Activated CD8-positive, alpha-beta T cell treated with anti-CD3 and anti-CD28 coated beads for 36 hours (primary cell): ENCODE data around the gene CNTNAP2. TPM values are rescaled to one million over a fixed set of nuclear protein-coding genes. Genes with fewer than 3 reads are reported as not detected.

Source experiments
- ATAC-seq: fragments of 200-7000 bp; cut with Tn5 transposase; one replicate; pipeline ENCODE4 v1.10.0; 2021; ENCODE audit warnings: mild to moderate bottlenecking, moderate library complexity
- CTCF ChIA-PET: fragments of 350-600 bp; sonication (Branson Sonifier 250); formaldehyde crosslinking; loops from one replicate; lab custom pipeline; 2021; ENCODE audit warnings: antibody characterized with exemption; lab: Charles Lee
- POLR2A ChIA-PET: fragments of 350-600 bp; sonication (Branson Sonifier 250); formaldehyde crosslinking; loops from one replicate; lab custom pipeline; 2021; ENCODE audit warnings: antibody characterized with exemption; lab: Charles Lee
- DNase-seq: peaks from one replicate; pipeline ENCODE4 v3.0.0-alpha.2; 2020
- H3K27ac Mint-ChIP-seq: one replicate; pipeline ENCODE4 v1.8.0; 2021; ENCODE audit warnings: mild to moderate bottlenecking, mixed read lengths
- H3K27me3 Mint-ChIP-seq: one replicate; pipeline ENCODE4 v1.8.0; 2021; ENCODE audit warnings: mixed read lengths
- H3K36me3 Mint-ChIP-seq: one replicate; pipeline ENCODE4 v1.8.0; 2021; ENCODE audit warnings: low read depth, mixed read lengths
- H3K4me1 Mint-ChIP-seq: one replicate; pipeline ENCODE4 v1.8.0; 2021; ENCODE audit warnings: low read depth, mixed read lengths
- H3K4me3 Mint-ChIP-seq: one replicate; pipeline ENCODE4 v1.8.0; 2021; ENCODE audit warnings: mild to moderate bottlenecking, moderate library complexity, mixed read lengths
- H3K9me3 Mint-ChIP-seq: one replicate; pipeline ENCODE4 v1.8.0; 2021; ENCODE audit warnings: mixed read lengths
- CTCF ChIP-seq: fragments of 200-600 bp; IDR thresholded peaks from one replicate; pipeline ENCODE4 v1.8.0; 2022; ENCODE audit warnings: antibody characterized with exemption, mild to moderate bottlenecking
- intact Hi-C: fragments of 100-400 bp; cut with micrococcal nuclease; formaldehyde crosslinking; loops from one replicate; pipeline ENCODE4 v1.10.0; 2022
- total RNA-seq, 2 experiments: library from RNA; stranded (reverse); gene quantifications; one replicate each; pipeline ENCODE4 v1.2.3, GENCODE V29; 2021

The CNTNAP2 gene
- total RNA-seq, 2 experiments from 2014 or later, result not detected

GRCh38 chr7:146961617-146962016 is 845.0 kb downstream of the CNTNAP2 start:
- no peaks in the 10 kb centered on the region for H3K27me3 Mint-ChIP-seq

GRCh38 chr7:146966274-146966673 is 849.7 kb downstream of the CNTNAP2 start:
- DNase-seq (no peak), ATAC-seq (no peak)
- H3K27me3 Mint-ChIP-seq, result no peaks in the 10 kb centered on the region
- H3K4me3 Mint-ChIP-seq, result no peak overlapping the region
- POLR2A ChIA-PET, result no interaction called here
- no peak overlapping the region for H3K27ac Mint-ChIP-seq
- peaks cover 12% of the 10 kb centered on the region for H3K9me3 Mint-ChIP-seq
- no peak for TF ChIP-seq CTCF
- H3K4me1 Mint-ChIP-seq, result no peaks in the 10 kb centered on the region
- H3K36me3 Mint-ChIP-seq, result no peaks in the 10 kb centered on the region
- intact Hi-C loops, result no loop called here
- CTCF ChIA-PET, result no interaction called here

More at GRCh38 chr7:146961617-146962016, 845.0 kb downstream of the CNTNAP2 start:
- no peak for TF ChIP-seq CTCF
- Mint-ChIP-seq H3K36me3 (no peaks in the 10 kb centered on the region), H3K27ac (no peak overlapping the region), H3K4me3 (no peak overlapping the region), H3K4me1 (no peaks in the 10 kb centered on the region), H3K9me3 (peaks cover 10% of the 10 kb centered on the region)
- ATAC-seq (no peak), DNase-seq (no peak)
- ChIA-PET POLR2A (interaction anchor here (0.6 kb wide), 1 partner anchor 20 kb away, joined by 6 read pairs; no protein-coding TSS in a partner anchor), CTCF (no interaction called here)
- intact Hi-C loops, result no loop called here

DNA sequence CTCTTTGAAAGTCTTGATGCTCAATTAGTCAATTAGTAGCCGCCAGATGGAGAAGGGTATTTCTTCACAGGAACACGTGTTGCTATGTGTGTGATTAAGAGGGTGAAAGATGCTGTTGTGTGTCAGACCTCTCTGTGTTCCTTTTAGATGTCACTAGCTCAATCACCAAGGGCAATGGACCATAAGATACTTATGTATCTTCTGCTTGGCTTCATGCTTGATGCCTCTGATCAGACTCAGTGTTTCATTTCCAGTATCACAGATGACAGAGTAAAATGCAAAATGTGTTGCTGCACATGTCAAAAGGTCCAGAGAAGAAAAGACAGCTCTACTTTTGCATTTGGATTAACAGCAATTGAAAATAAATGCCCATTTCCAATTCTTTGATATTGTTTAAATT is 865.9 kb downstream of the CNTNAP2 start:
- ChIA-PET CTCF (no interaction called here), POLR2A (no interaction called here)
- H3K27me3 Mint-ChIP-seq, result no peaks in the 10 kb centered on the region
- no peak overlapping the region for H3K4me3 Mint-ChIP-seq
- no peak overlapping the region for H3K27ac Mint-ChIP-seq
- H3K9me3 Mint-ChIP-seq, result peaks cover 13% of the 10 kb centered on the region
- no peaks in the 10 kb centered on the region for H3K4me1 Mint-ChIP-seq
- no peak for DNase-seq
- intact Hi-C loops, result no loop called here
- no peaks in the 10 kb centered on the region for H3K36me3 Mint-ChIP-seq
- TF ChIP-seq CTCF, result no peak
- no peak for ATAC-seq

GRCh38 chr7:146991596-146991995 is 875.0 kb downstream of the CNTNAP2 start:
- H3K27ac Mint-ChIP-seq, result no peak overlapping the region
- peaks cover 19% of the 10 kb centered on the region for H3K9me3 Mint-ChIP-seq
- no peaks in the 10 kb centered on the region for H3K4me1 Mint-ChIP-seq
- no peaks in the 10 kb centered on the region for H3K36me3 Mint-ChIP-seq
- DNase-seq (no peak), ATAC-seq (no peak)
- H3K27me3 Mint-ChIP-seq, result no peaks in the 10 kb centered on the region
- POLR2A ChIA-PET, result no interaction called here
- H3K4me3 Mint-ChIP-seq, result no peak overlapping the region
- no peak for TF ChIP-seq CTCF
- CTCF ChIA-PET, result no interaction called here
- intact Hi-C loops, result no loop called here

GRCh38 chr7:146993764-146994163 is 877.2 kb downstream of the CNTNAP2 start:
- DNase-seq (no peak), ATAC-seq (no peak)
- no peaks in the 10 kb centered on the region for H3K4me1 Mint-ChIP-seq
- H3K27ac Mint-ChIP-seq, result no peak overlapping the region
- no peaks in the 10 kb centered on the region for H3K36me3 Mint-ChIP-seq
- H3K9me3 Mint-ChIP-seq, result peaks cover 24% of the 10 kb centered on the region
- H3K4me3 Mint-ChIP-seq, result no peak overlapping the region
- no peaks in the 10 kb centered on the region for H3K27me3 Mint-ChIP-seq
- ChIA-PET POLR2A (no interaction called here), CTCF (no interaction called here)
- TF ChIP-seq CTCF, result no peak
- intact Hi-C loops, result no loop called here
